ENCODE results near the gene RPS2.
A peak's percentile ranks its signal among the peaks of the same experiment; 100 is the strongest.

RPS2 gene

DNA sequence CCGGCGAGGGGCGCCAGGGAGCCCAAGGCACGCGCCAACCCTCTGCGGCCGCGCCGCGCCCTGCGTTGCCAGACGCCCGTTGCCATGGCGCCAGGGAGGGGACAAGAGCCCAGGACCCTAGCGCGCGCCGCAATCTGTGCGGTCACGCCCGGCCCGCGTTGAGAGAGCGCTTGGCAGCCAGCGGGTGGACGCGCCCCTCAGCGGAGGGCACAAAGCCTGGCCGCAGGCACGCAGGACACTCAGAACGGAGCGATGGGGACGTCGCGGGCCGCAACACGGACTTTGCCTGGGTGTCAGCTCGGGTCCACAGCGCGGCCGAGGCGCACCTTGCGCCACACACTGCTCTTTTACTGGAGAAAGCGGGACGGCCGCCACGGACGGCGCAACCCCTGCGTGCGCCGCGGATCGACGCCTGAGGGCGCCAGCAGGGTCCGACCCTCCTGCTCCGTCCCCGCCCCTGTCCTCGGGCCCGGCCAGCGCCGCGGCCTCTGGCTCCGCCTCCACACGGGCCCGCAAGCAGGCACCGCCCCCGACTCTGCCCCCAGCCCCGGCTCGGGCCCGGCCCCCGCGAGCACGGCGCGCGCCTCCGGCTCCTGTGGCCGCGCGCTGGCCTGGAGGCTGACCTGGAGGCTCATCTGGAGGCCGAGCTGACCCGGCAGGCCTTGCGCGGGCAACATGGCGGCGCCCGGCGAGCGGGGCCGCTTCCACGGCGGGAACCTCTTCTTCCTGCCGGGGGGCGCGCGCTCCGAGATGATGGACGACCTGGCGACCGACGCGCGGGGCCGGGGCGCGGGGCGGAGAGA lies 19.1 kb upstream of the RPS2 start, which contains the start of gene GFER (continued):
- TF ChIP-seq PRDM2 (tag by site-specific recombination; IDR thresholded peaks at IDR 0.05; ENCODE audit: borderline replicate concordance) = no peak
- no peak for TF ChIP-seq ZFP69B (tag by site-specific recombination; IDR thresholded peaks at IDR 0.05)
- peak; percentile 28; the same call in 1 of the 2 replicates for TF ChIP-seq ZNF341 (tag by site-specific recombination; IDR thresholded peaks at IDR 0.05; ENCODE audit: low read depth)
- TF ChIP-seq ZNF658 (tag by site-specific recombination; IDR thresholded peaks at IDR 0.05) = no peak
- no peak for TF ChIP-seq ZNF112 (tag by site-specific recombination; IDR thresholded peaks at IDR 0.05)
- TF ChIP-seq ZEB2 (tag by site-specific recombination; IDR thresholded peaks at IDR 0.05) = peak; percentile 83; the same call in 1 of the 2 replicates
- no peak for TF ChIP-seq ZNF48 (tag by site-specific recombination; IDR thresholded peaks at IDR 0.05)
- no peak for TF ChIP-seq ZNF157 (tag by site-specific recombination; IDR thresholded peaks at IDR 0.05)
- TF ChIP-seq ZNF585B (tag by site-specific recombination; IDR thresholded peaks at IDR 0.05) = no peak; the same call in 1 of the 2 replicates
- TF ChIP-seq ZNF560 (tag by site-specific recombination; IDR thresholded peaks at IDR 0.05; ENCODE audit: borderline replicate concordance) = no peak
- TF ChIP-seq ATF2 (tag by site-specific recombination; IDR thresholded peaks at IDR 0.05; ENCODE audit: low read depth) = no peak
- TF ChIP-seq ZBTB10 (tag by site-specific recombination; IDR thresholded peaks at IDR 0.05) = no peak
- TF ChIP-seq, protein P1, sequence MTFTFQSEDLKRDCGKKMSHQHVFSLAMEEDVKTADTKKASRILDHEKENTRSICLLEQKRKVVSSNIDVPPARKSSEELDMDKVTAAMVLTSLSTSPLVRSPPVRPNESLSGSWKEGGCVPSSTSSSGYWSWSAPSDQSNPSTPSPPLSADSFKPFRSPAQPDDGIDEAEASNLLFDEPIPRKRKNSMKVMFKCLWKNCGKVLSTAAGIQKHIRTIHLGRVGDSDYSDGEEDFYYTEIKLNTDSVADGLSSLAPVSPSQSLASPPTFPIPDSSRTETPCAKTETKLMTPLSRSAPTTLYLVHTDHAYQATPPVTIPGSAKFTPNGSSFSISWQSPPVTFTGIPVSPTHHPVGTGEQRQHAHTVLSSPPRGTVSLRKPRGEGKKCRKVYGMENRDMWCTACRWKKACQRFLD (tag by site-specific recombination; IDR thresholded peaks at IDR 0.05) = no peak
- TF ChIP-seq ZNF514 (tag by site-specific recombination; IDR thresholded peaks at IDR 0.05) = no peak
- TF ChIP-seq ZBTB1 (tag by site-specific recombination; IDR thresholded peaks at IDR 0.05) = no peak
- no peak for TF ChIP-seq ZNF645 (tag by site-specific recombination; IDR thresholded peaks at IDR 0.05)
- TF ChIP-seq ZBTB8A (tag by site-specific recombination; IDR thresholded peaks at IDR 0.05) = peak; percentile 98
- no peak for TF ChIP-seq ZNF621 (tag by site-specific recombination; IDR thresholded peaks at IDR 0.05)
- TF ChIP-seq, protein P2, sequence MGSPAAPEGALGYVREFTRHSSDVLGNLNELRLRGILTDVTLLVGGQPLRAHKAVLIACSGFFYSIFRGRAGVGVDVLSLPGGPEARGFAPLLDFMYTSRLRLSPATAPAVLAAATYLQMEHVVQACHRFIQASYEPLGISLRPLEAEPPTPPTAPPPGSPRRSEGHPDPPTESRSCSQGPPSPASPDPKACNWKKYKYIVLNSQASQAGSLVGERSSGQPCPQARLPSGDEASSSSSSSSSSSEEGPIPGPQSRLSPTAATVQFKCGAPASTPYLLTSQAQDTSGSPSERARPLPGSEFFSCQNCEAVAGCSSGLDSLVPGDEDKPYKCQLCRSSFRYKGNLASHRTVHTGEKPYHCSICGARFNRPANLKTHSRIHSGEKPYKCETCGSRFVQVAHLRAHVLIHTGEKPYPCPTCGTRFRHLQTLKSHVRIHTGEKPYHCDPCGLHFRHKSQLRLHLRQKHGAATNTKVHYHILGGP (tag by site-specific recombination; IDR thresholded peaks at IDR 0.05) = no peak
- no peak for TF ChIP-seq ZNF146 (tag by site-specific recombination; IDR thresholded peaks at IDR 0.05)
- TF ChIP-seq, protein P3, sequence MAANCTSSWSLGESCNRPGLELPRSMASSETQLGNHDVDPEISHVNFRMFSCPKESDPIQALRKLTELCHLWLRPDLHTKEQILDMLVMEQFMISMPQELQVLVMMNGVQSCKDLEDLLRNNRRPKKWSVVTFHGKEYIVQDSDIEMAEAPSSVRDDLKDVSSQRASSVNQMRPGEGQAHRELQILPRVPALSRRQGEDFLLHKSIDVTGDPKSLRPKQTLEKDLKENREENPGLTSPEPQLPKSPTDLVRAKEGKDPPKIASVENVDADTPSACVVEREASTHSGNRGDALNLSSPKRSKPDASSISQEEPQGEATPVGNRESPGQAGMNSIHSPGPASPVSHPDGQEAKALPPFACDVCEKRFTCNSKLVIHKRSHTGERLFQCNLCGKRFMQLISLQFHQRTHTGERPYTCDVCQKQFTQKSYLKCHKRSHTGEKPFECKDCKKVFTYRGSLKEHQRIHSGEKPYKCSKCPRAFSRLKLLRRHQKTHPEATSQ (tag by site-specific recombination; IDR thresholded peaks at IDR 0.05) = no peak; the same call in 1 of the 2 replicates
- no peak for TF ChIP-seq ZNF362 (tag by site-specific recombination; IDR thresholded peaks at IDR 0.05)
- no peak for TF ChIP-seq ZBTB21 (tag by site-specific recombination; IDR thresholded peaks at IDR 0.05)
